H9 (cell line): ENCODE measurements around the gene NUDT3. TPM values are rescaled to one million over a fixed set of nuclear protein-coding genes. Genes with fewer than 3 reads are reported as not detected.

Experiments
- DNase-seq: peaks from one replicate; pipeline ENCODE4 v3.0.0-alpha.2; 2017
- H2AFZ ChIP-seq: one replicate; pipeline ENCODE4 v1.6.1; 2013; ENCODE audit warnings: mild to moderate bottlenecking, low read length, control low read depth, moderate library complexity
- H2AK5ac ChIP-seq: 2 replicates; pipeline ENCODE4 v1.6.1; 2013; ENCODE audit warnings: low read length, control low read depth, mixed read lengths; ENCODE audit not compliant: insufficient read length
- H2BK120ac ChIP-seq: one replicate; pipeline ENCODE4 v1.6.1; 2013; ENCODE audit warnings: low read depth, mild to moderate bottlenecking, low read length, control low read depth, inconsistent platforms; ENCODE audit not compliant: poor library complexity, severe bottlenecking
- H2BK12ac ChIP-seq: 2 replicates; pipeline ENCODE4 v1.6.1; 2013; ENCODE audit warnings: low read length, control low read depth, mixed read lengths, low read depth; ENCODE audit not compliant: insufficient read length
- H2BK15ac ChIP-seq: 2 replicates; pipeline ENCODE4 v1.6.1; 2013; ENCODE audit warnings: low read depth, low read length, control low read depth
- H2BK20ac ChIP-seq: one replicate; pipeline ENCODE4 v1.6.1; 2013; ENCODE audit warnings: low read depth, mild to moderate bottlenecking, low read length, control low read depth, inconsistent platforms; ENCODE audit not compliant: poor library complexity, severe bottlenecking
- H2BK5ac ChIP-seq: 2 replicates; pipeline ENCODE4 v1.6.1; 2013; ENCODE audit warnings: low read length, control low read depth, mixed read lengths; ENCODE audit not compliant: insufficient read length
- H3K14ac ChIP-seq: 2 replicates; pipeline ENCODE4 v1.6.1; 2013; ENCODE audit warnings: low read length, control low read depth; ENCODE audit not compliant: insufficient read depth
- H3K18ac ChIP-seq: 2 replicates; pipeline ENCODE4 v1.6.1; 2013; ENCODE audit warnings: low read depth, mild to moderate bottlenecking, mixed read lengths, low read length, control low read depth; ENCODE audit not compliant: insufficient read length
- H3K23ac ChIP-seq: 2 replicates; pipeline ENCODE4 v1.6.1; 2013; ENCODE audit warnings: low read length, control low read depth, mixed read lengths, low read depth; ENCODE audit not compliant: insufficient read length
- H3K23me2 ChIP-seq: 2 replicates; pipeline ENCODE4 v1.6.1; 2013; ENCODE audit warnings: low read depth, mild to moderate bottlenecking, mixed read lengths, low read length, control low read depth; ENCODE audit not compliant: insufficient read length, poor library complexity, severe bottlenecking
- H3K27ac ChIP-seq: 2 replicates; pipeline ENCODE4 v1.5.1; 2013; ENCODE audit warnings: low read length, control low read depth, mixed read lengths, low read depth; ENCODE audit not compliant: insufficient read length
- H3K27me3 ChIP-seq: 2 replicates; pipeline ENCODE4 v1.6.1; 2013; ENCODE audit warnings: low read length, control low read depth, inconsistent platforms; ENCODE audit not compliant: insufficient read depth
- H3K4ac ChIP-seq: 2 replicates; pipeline ENCODE4 v1.6.1; 2013; ENCODE audit warnings: low read depth, mild to moderate bottlenecking, control low read depth, inconsistent platforms, low read length, moderate library complexity
- H3K4me1 ChIP-seq: 2 replicates; pipeline ENCODE4 v1.6.1; 2013; ENCODE audit warnings: low read length, control low read depth, inconsistent platforms; ENCODE audit not compliant: insufficient read depth
- H3K4me2 ChIP-seq: 2 replicates; pipeline ENCODE4 v1.6.1; 2013; ENCODE audit warnings: low read length, control low read depth, mixed read lengths; ENCODE audit not compliant: insufficient read length, insufficient read depth
- H3K56ac ChIP-seq: 2 replicates; pipeline ENCODE4 v1.6.1; 2013; ENCODE audit warnings: low read depth, mild to moderate bottlenecking, mixed read lengths, low read length, control low read depth; ENCODE audit not compliant: insufficient read length
- H3K79me1 ChIP-seq: 2 replicates; pipeline ENCODE4 v1.6.1; 2013; ENCODE audit warnings: low read depth, mild to moderate bottlenecking, moderate library complexity, low read length, control low read depth, inconsistent platforms; ENCODE audit not compliant: insufficient read depth, poor library complexity, severe bottlenecking
- H3K79me2 ChIP-seq: 2 replicates; pipeline ENCODE4 v1.6.1; 2013; ENCODE audit warnings: low read length, control low read depth, inconsistent platforms; ENCODE audit not compliant: insufficient read depth
- H3K9ac ChIP-seq: 2 replicates; pipeline ENCODE4 v1.6.1; 2013; ENCODE audit warnings: low read length, control low read depth, mixed read lengths; ENCODE audit not compliant: insufficient read length; ENCODE audit errors: extremely low read depth
- H3K9me3 ChIP-seq: one replicate; pipeline ENCODE4 v1.6.1; 2013; ENCODE audit warnings: low read depth, low read length, inconsistent platforms; ENCODE audit not compliant: control insufficient read depth
- H3T11ph ChIP-seq: one replicate; pipeline ENCODE4 v1.6.1; 2013; ENCODE audit warnings: mild to moderate bottlenecking, low read length, control low read depth, inconsistent platforms
- H4K20me1 ChIP-seq: one replicate; pipeline ENCODE4 v1.6.1; 2013; ENCODE audit not compliant: control insufficient read depth, insufficient read length, insufficient read depth
- H4K5ac ChIP-seq: 2 replicates; pipeline ENCODE4 v1.6.1; 2013; ENCODE audit warnings: low read depth, mild to moderate bottlenecking, mixed read lengths, low read length, control low read depth; ENCODE audit not compliant: insufficient read length
- H4K8ac ChIP-seq: replicated peaks from 2 replicates; pipeline ENCODE4 v1.6.1; 2013; ENCODE audit warnings: low read length, control low read depth, mixed read lengths, low read depth; ENCODE audit not compliant: insufficient read length
- H4K91ac ChIP-seq: 2 replicates; pipeline ENCODE4 v1.6.1; 2013; ENCODE audit warnings: low read depth, mild to moderate bottlenecking, moderate library complexity, mixed read lengths, low read length, control low read depth; ENCODE audit not compliant: insufficient read length
- H3K27ac Mint-ChIP-seq, 3 experiments: 2 replicates in 2 of 3; 3 replicates in 1 of 3; pipeline ENCODE4 v1.8.0; 2020 to 2021; ENCODE audit warnings: mixed read lengths in 3 of 3, mild to moderate bottlenecking in 1 of 3, moderate library complexity in 1 of 3
- H3K27me3 Mint-ChIP-seq: 2 replicates; pipeline ENCODE4 v1.8.0; 2021; ENCODE audit warnings: low read depth, mild to moderate bottlenecking, moderate library complexity, mixed read lengths
- H3K36me3 Mint-ChIP-seq, 3 experiments: 2 replicates in 2 of 3; 3 replicates in 1 of 3; pipeline ENCODE4 v1.8.0; 2020 to 2021; ENCODE audit warnings: low read depth in 3 of 3, mixed read lengths in 3 of 3; ENCODE audit not compliant: insufficient read depth in 1 of 3
- H3K4me1 Mint-ChIP-seq, 2 experiments: 2 replicates each; pipeline ENCODE4 v1.8.0; 2020; ENCODE audit warnings: mixed read lengths in 2 of 2
- H3K4me3 Mint-ChIP-seq, 2 experiments: 2 replicates in 1 of 2; 3 replicates in 1 of 2; pipeline ENCODE4 v1.8.0; 2020 to 2021; ENCODE audit warnings: mild to moderate bottlenecking in 2 of 2, mixed read lengths in 2 of 2, moderate library complexity in 1 of 2
- H3K9me3 Mint-ChIP-seq, 2 experiments: 2 replicates in 1 of 2; 3 replicates in 1 of 2; pipeline ENCODE4 v1.8.0; 2020; ENCODE audit warnings: mild to moderate bottlenecking in 2 of 2, mixed read lengths in 2 of 2, moderate library complexity in 1 of 2
- WGBS: extraction: QIAGEN DNeasy Blood & Tissue Kit; methylation state at CpG from one replicate; pipeline ENCODE4 v1.1.7; 2013; ENCODE audit warnings: missing lambda C conversion rate, low lambda C conversion rate, mixed read lengths; ENCODE audit not compliant: insufficient read length; ENCODE audit errors: extremely low coverage; 5-methylcytosine and 5-hydroxymethylcytosine counted together
- total RNA-seq: library from RNA; stranded (reverse); gene quantifications from 2 replicates; pipeline ENCODE4 v1.2.1, GENCODE V29; 2021
- TF ChIP-seq, protein P1 (sequence below): fragments of 200-600 bp; sonication (generic); conservative IDR thresholded peaks from 3 replicates; pipeline ENCODE4 v1.8.0; 2021; ENCODE audit warnings: antibody characterized with exemption, mild to moderate bottlenecking

NUDT3 gene
- total RNA-seq, 1 experiment from 2014 or later: 23.6 TPM

DNA sequence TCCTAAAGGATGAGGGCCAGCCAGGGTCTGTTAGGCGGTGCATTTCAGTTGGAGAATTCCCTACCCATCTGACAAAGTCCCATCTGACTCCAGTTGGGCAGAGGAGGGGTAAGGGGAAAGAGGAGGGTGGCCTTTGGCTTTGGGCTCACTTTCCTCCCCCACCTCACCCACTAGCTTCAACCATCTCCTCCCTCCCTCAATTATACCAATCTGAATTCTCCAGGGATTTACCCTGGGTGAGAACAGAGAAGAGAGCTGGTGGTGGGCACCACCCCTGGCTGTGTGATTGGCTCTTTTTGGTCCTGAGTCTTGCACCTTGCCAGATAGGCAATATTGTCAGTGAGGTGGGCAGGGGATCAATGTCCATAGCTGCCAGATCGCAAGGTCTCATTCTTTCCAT lies 152.6 kb downstream of the NUDT3 start:
- H3K27ac ChIP-seq: no peak overlapping the region
- peak overlapping the region; percentile 94 for H3K4me2 ChIP-seq
- no peak overlapping the region for H4K91ac ChIP-seq
- no peak overlapping the region for H3K18ac ChIP-seq
- H3K23me2 ChIP-seq: peaks cover 12% of the 10 kb centered on the region
- no peak overlapping the region for H2BK20ac ChIP-seq
- H3K27ac Mint-ChIP-seq: peak overlapping the region; percentile 5 to 96 (median 63); a peak in 4 of 7 replicates
- no peak overlapping the region for H3K23ac ChIP-seq
- no peaks in the 10 kb centered on the region; a peak in 1 of 5 replicates for H3K9me3 Mint-ChIP-seq
- no peak overlapping the region for H2AK5ac ChIP-seq
- no peaks in the 10 kb centered on the region for H3K9me3 ChIP-seq
- no peak overlapping the region for H4K5ac ChIP-seq
- H4K8ac ChIP-seq: no peak overlapping the region
- no peak overlapping the region for H2AFZ ChIP-seq
- no CpG with 5 or more reads among the region's 2 CpGs for WGBS
- peaks cover 9% of the 10 kb centered on the region for H3K79me1 ChIP-seq
- TF ChIP-seq, protein P1, sequence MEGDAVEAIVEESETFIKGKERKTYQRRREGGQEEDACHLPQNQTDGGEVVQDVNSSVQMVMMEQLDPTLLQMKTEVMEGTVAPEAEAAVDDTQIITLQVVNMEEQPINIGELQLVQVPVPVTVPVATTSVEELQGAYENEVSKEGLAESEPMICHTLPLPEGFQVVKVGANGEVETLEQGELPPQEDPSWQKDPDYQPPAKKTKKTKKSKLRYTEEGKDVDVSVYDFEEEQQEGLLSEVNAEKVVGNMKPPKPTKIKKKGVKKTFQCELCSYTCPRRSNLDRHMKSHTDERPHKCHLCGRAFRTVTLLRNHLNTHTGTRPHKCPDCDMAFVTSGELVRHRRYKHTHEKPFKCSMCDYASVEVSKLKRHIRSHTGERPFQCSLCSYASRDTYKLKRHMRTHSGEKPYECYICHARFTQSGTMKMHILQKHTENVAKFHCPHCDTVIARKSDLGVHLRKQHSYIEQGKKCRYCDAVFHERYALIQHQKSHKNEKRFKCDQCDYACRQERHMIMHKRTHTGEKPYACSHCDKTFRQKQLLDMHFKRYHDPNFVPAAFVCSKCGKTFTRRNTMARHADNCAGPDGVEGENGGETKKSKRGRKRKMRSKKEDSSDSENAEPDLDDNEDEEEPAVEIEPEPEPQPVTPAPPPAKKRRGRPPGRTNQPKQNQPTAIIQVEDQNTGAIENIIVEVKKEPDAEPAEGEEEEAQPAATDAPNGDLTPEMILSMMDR: no peak
- H2BK15ac ChIP-seq: no peak overlapping the region
- no peak overlapping the region for H3K4ac ChIP-seq
- H3K27me3 Mint-ChIP-seq: no peaks in the 10 kb centered on the region
- peaks cover 58 to 68% (median 62%) of the 10 kb centered on the region in 3 experiments for H3K36me3 Mint-ChIP-seq
- no peak overlapping the region for H2BK12ac ChIP-seq
- no peaks in the 10 kb centered on the region for H4K20me1 ChIP-seq
- peaks cover 6% of the 10 kb centered on the region for H3K4me1 ChIP-seq
- H3T11ph ChIP-seq: no peak overlapping the region
- peak overlapping the region; percentile 25 for H3K9ac ChIP-seq
- H2BK5ac ChIP-seq: no peak overlapping the region
- peaks cover 40 to 60% of the 10 kb centered on the region in 2 experiments for H3K4me1 Mint-ChIP-seq
- no peak overlapping the region for H2BK120ac ChIP-seq
- no peaks in the 10 kb centered on the region for H3K27me3 ChIP-seq
- no peak for DNase-seq
- H3K56ac ChIP-seq: no peak overlapping the region
- peak overlapping the region; percentile 88 to 92 for H3K4me3 Mint-ChIP-seq
- peaks cover 35% of the 10 kb centered on the region; the same call in 1 of the 2 replicates for H3K79me2 ChIP-seq
- H3K14ac ChIP-seq: no peak overlapping the region
